HG02884 (cell line): ENCODE results near the gene SAT2.
A peak's percentile ranks its signal among the peaks of the same experiment; 100 is the strongest.
"Not testable (repeated sequence)": the region's sequence is repeated elsewhere in the genome, so short reads cannot be mapped to it uniquely, and the experiment has no call there.

Source experiments
- ATAC-seq: cut with Tn5 transposase; IDR thresholded peaks from one replicate; pipeline ENCODE4 v1.9.1; 2021; ENCODE audit warnings: mild to moderate bottlenecking, moderate library complexity; ENCODE audit not compliant: unreplicated experiment

Gene SAT2

GRCh38 chr17:7634384-7634783 is 6.8 kb upstream of the SAT2 start:
- ATAC-seq = no peak

GRCh38 chr17:7633093-7633492 is 5.5 kb upstream of the SAT2 start:
- no peak for ATAC-seq

- ATAC-seq = no peak
Measured at GRCh38 chr17:7632492-7632894, 4.9 kb upstream of the SAT2 start.

- no peak for ATAC-seq
Measured at GRCh38 chr17:7631398-7632380, 4.1 kb upstream of the SAT2 start.

- ATAC-seq = no peak
Measured at GRCh38 chr17:7629939-7630571, 2.4 kb upstream of the SAT2 start, which contains the start of gene SHBG. Gene SHBG (plus strand): TSS chr17:7630135. CDS start chr17:7630173, 38 bp downstream.

GRCh38 chr17:7626956-7627249 is 718 bp downstream of the SAT2 start:
- ATAC-seq = no peak

GRCh38 chr17:7626307-7626706 is 1.3 kb downstream of the SAT2 start:
- no peak for ATAC-seq

- ATAC-seq = not testable (repeated sequence)
Measured at GRCh38 chr17:7625749-7626148, 1.9 kb downstream of the SAT2 start.

- no peak for ATAC-seq
Measured at GRCh38 chr17:7623661-7624060, 4.0 kb downstream of the SAT2 start.

GRCh38 chr17:7620835-7621234 is 6.8 kb downstream of the SAT2 start:
- no peak for ATAC-seq

- ATAC-seq = no peak
Measured at GRCh38 chr17:7618608-7619007, 9.0 kb downstream of the SAT2 start.

- ATAC-seq = no peak
Measured at GRCh38 chr17:7615265-7615747, 12.3 kb downstream of the SAT2 start.

- peak; percentile 69 for ATAC-seq
Measured at GRCh38 chr17:7614425-7615264, 13.0 kb downstream of the SAT2 start, which contains the start of gene FXR2. Gene FXR2 (minus strand): TSS chr17:7614897. CDS start chr17:7614532, 365 bp downstream.

GRCh38 chr17:7613769-7614424 is 13.7 kb downstream of the SAT2 start:
- no peak for ATAC-seq

GRCh38 chr17:7612294-7612640 is 15.4 kb downstream of the SAT2 start:
- no peak for ATAC-seq

- ATAC-seq = no peak
Measured at GRCh38 chr17:7611635-7612293, 15.9 kb downstream of the SAT2 start.

- no peak for ATAC-seq
Measured at GRCh38 chr17:7610641-7611040, 17.0 kb downstream of the SAT2 start.

GRCh38 chr17:7606280-7606679 is 21.3 kb downstream of the SAT2 start:
- no peak for ATAC-seq

- not testable (repeated sequence) for ATAC-seq
Measured at GRCh38 chr17:7597561-7597960, 30.1 kb downstream of the SAT2 start.

GRCh38 chr17:7593296-7593695 is 34.3 kb downstream of the SAT2 start:
- ATAC-seq = no peak
